ENCODE measurements around the gene SLC22A16.

The SLC22A16 gene

DNA sequence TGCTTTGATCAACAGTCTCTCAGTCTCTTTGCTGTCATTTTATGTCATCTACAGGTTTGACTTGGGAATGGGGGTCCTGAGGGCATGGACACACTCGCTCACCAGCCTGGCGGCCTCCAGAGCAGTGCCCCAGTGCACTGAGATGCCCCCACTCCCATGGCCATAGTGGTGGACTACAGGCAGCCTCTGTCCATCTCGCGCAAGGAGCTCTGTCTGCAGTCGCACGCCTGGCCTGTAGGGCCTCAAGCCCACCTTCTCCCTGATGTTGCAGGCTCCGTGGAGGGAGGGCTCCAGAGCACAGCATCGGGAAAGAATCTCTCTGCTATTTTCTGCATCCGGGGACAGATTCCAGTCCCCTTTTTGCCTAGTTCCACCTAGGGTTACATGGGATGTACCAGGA is 83.7 kb downstream of the SLC22A16 start:
- Histone ChIP-seq H3K36me3 (ENCODE audit: control insufficient read depth in 1 of 2, insufficient read depth in 2 of 2, low read length in 2 of 2) (peaks cover 0 to 3% of the 10 kb centered on the region in 2 donors), H3K4me3 (ENCODE audit: low read depth in 1 of 2, low read length in 2 of 2) (no peak overlapping the region), H3K27me3 (ENCODE audit: control insufficient read depth in 1 of 2, insufficient read depth in 2 of 2, low read length in 2 of 2) (no peaks in the 10 kb centered on the region)

GRCh38 chr6:110390404-110390803 is 86.0 kb downstream of the SLC22A16 start:
- H3K27me3 ChIP-seq (ENCODE audit: control insufficient read depth in 1 of 2, insufficient read depth in 2 of 2, low read length in 2 of 2): no peaks in the 10 kb centered on the region
- no peak overlapping the region for H3K27ac ChIP-seq (ENCODE audit: low read depth, low read length)

More for the DNA sequence above, 83.7 kb downstream of the SLC22A16 start:
- H3K9me3 ChIP-seq (ENCODE audit: control insufficient read depth in 1 of 2, low read length in 2 of 2): no peaks in the 10 kb centered on the region
- no peak overlapping the region for H3K27ac ChIP-seq (ENCODE audit: low read depth, low read length)
- H3K4me1 ChIP-seq (ENCODE audit: control insufficient read depth in 1 of 2, insufficient read depth in 2 of 2, low read length in 2 of 2): no peaks in the 10 kb centered on the region
- no peak overlapping the region for H3K9ac ChIP-seq (ENCODE audit: low read depth in 1 of 2, low read length in 2 of 2)

DNA sequence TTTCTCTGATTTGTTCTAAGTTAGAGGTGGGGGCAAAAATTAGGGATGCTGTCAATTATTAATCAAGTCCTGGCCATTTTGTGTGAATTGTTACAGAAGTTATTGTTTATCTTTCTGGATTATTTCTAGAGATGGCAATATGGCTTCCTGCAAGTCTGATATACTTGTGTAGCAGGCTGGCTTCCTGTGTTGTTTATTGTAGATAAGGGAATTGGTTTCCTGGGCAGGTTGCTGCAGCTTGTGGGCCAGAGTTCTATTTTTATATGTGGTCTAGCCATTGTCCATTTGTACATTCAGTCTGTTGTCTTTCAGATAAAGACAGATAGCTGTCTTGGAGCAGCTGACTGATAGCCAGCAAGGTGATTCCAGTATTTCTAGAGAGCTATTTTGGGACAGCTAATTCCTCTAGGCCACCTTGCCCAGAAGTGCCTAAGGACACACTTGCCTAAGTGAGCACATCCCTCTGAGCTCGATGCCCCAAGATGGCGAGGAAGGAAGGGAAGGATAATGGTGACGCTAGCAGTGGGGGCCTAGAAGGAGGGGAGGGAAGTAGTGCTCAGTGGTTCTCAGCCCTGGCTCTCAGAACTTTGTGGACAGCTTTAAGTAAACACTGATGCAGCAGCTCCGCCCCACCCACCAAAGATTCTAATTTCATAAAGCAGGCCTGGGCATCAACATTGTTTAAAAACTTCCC is 86.6 kb downstream of the SLC22A16 start:
- Histone ChIP-seq H3K9ac (ENCODE audit: low read depth in 1 of 2, low read length in 2 of 2) (no peak overlapping the region), H3K9me3 (ENCODE audit: control insufficient read depth in 1 of 2, low read length in 2 of 2) (no peaks in the 10 kb centered on the region), H3K27me3 (ENCODE audit: control insufficient read depth in 1 of 2, insufficient read depth in 2 of 2, low read length in 2 of 2) (no peaks in the 10 kb centered on the region), H3K36me3 (ENCODE audit: control insufficient read depth in 1 of 2, insufficient read depth in 2 of 2, low read length in 2 of 2) (peaks cover 0 to 3% of the 10 kb centered on the region in 2 donors), H3K27ac (ENCODE audit: low read depth, low read length) (no peak overlapping the region), H3K4me1 (ENCODE audit: control insufficient read depth in 1 of 2, insufficient read depth in 2 of 2, low read length in 2 of 2) (no peaks in the 10 kb centered on the region), H3K4me3 (ENCODE audit: low read depth in 1 of 2, low read length in 2 of 2) (no peak overlapping the region)

More at GRCh38 chr6:110390404-110390803, 86.0 kb downstream of the SLC22A16 start:
- Histone ChIP-seq H3K9me3 (ENCODE audit: control insufficient read depth in 1 of 2, low read length in 2 of 2) (no peaks in the 10 kb centered on the region), H3K36me3 (ENCODE audit: control insufficient read depth in 1 of 2, insufficient read depth in 2 of 2, low read length in 2 of 2) (peaks cover 0 to 3% of the 10 kb centered on the region in 2 donors), H3K4me3 (ENCODE audit: low read depth in 1 of 2, low read length in 2 of 2) (no peak overlapping the region), H3K9ac (ENCODE audit: low read depth in 1 of 2, low read length in 2 of 2) (no peak overlapping the region), H3K4me1 (ENCODE audit: control insufficient read depth in 1 of 2, insufficient read depth in 2 of 2, low read length in 2 of 2) (no peaks in the 10 kb centered on the region)

DNA sequence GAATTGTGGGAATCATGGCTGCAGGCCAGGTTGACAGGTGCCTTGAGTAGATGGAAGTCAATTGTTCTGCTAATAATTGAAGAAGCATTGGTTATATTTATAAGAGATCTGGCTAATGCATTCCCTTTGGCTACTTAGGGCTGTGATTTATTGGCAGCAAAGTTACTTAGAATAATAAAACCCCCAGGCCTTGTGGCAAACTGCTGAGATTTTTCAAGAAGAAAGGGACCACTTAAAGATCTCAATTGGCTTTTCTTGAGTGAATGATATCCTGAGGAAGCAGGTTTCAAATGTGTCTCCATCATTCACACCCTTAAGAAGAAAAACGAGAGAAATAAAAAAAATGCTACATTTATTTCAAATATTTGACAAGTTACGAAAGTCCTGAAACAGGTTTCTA is 88.4 kb downstream of the SLC22A16 start:
- H3K36me3 ChIP-seq (ENCODE audit: control insufficient read depth in 1 of 2, insufficient read depth in 2 of 2, low read length in 2 of 2): peaks cover 0 to 3% of the 10 kb centered on the region in 2 donors
- H3K27me3 ChIP-seq (ENCODE audit: control insufficient read depth in 1 of 2, insufficient read depth in 2 of 2, low read length in 2 of 2): no peaks in the 10 kb centered on the region
- H3K4me3 ChIP-seq (ENCODE audit: low read depth in 1 of 2, low read length in 2 of 2): no peak overlapping the region

GRCh38 chr6:110385458-110385863 is 91.0 kb downstream of the SLC22A16 start:
- Histone ChIP-seq H3K4me1 (ENCODE audit: control insufficient read depth in 1 of 2, insufficient read depth in 2 of 2, low read length in 2 of 2) (no peaks in the 10 kb centered on the region), H3K9me3 (ENCODE audit: control insufficient read depth in 1 of 2, low read length in 2 of 2) (no peaks in the 10 kb centered on the region), H3K27me3 (ENCODE audit: control insufficient read depth in 1 of 2, insufficient read depth in 2 of 2, low read length in 2 of 2) (no peaks in the 10 kb centered on the region), H3K36me3 (ENCODE audit: control insufficient read depth in 1 of 2, insufficient read depth in 2 of 2, low read length in 2 of 2) (no peaks in the 10 kb centered on the region), H3K9ac (ENCODE audit: low read depth in 1 of 2, low read length in 2 of 2) (no peak overlapping the region), H3K4me3 (ENCODE audit: low read depth in 1 of 2, low read length in 2 of 2) (no peak overlapping the region), H3K27ac (ENCODE audit: low read depth, low read length) (no peak overlapping the region)

More for the DNA sequence above, 88.4 kb downstream of the SLC22A16 start:
- no peak overlapping the region for H3K27ac ChIP-seq (ENCODE audit: low read depth, low read length)
- no peaks in the 10 kb centered on the region for H3K9me3 ChIP-seq (ENCODE audit: control insufficient read depth in 1 of 2, low read length in 2 of 2)
- H3K4me1 ChIP-seq (ENCODE audit: control insufficient read depth in 1 of 2, insufficient read depth in 2 of 2, low read length in 2 of 2): no peaks in the 10 kb centered on the region
- no peak overlapping the region for H3K9ac ChIP-seq (ENCODE audit: low read depth in 1 of 2, low read length in 2 of 2)

GRCh38 chr6:110378552-110378951 is 97.9 kb downstream of the SLC22A16 start:
- no peak overlapping the region for H3K4me3 ChIP-seq (ENCODE audit: low read depth in 1 of 2, low read length in 2 of 2)

More at GRCh38 chr6:110378552-110378951, 97.9 kb downstream of the SLC22A16 start:
- Histone ChIP-seq H3K27me3 (ENCODE audit: control insufficient read depth in 1 of 2, insufficient read depth in 2 of 2, low read length in 2 of 2) (no peaks in the 10 kb centered on the region), H3K4me1 (ENCODE audit: control insufficient read depth in 1 of 2, insufficient read depth in 2 of 2, low read length in 2 of 2) (no peaks in the 10 kb centered on the region), H3K27ac (ENCODE audit: low read depth, low read length) (no peak overlapping the region), H3K36me3 (ENCODE audit: control insufficient read depth in 1 of 2, insufficient read depth in 2 of 2, low read length in 2 of 2) (no peaks in the 10 kb centered on the region), H3K9ac (ENCODE audit: low read depth in 1 of 2, low read length in 2 of 2) (no peak overlapping the region), H3K9me3 (ENCODE audit: control insufficient read depth in 1 of 2, low read length in 2 of 2) (no peaks in the 10 kb centered on the region)

Data from duodenal mucosa (tissue), 2 donors.